ENCODE data around the gene TSPAN14. TPM values are rescaled to one million over a fixed set of nuclear protein-coding genes. Genes with fewer than 3 reads are reported as not detected.

The TSPAN14 gene
- polyA plus RNA-seq, 1 donor (not counting 4 experiments of a cell fraction or from before 2014, with no cell fraction given), result 71.1 TPM

GRCh38 chr10:80517416-80518142 lies 63.5 kb downstream of the TSPAN14 start:
- no peak overlapping the region for H3K9ac ChIP-seq (ENCODE audit: control insufficient read depth, extremely low read depth, insufficient read depth, low read length)
- H3K27ac ChIP-seq (ENCODE audit: control insufficient read depth, insufficient read depth, low read length), result no peak overlapping the region
- peaks cover 52 to 71% of the 10 kb centered on the region in 2 experiments for H3K36me3 ChIP-seq (ENCODE audit: control insufficient read depth in 2 of 2, extremely low read depth in 1 of 2, insufficient read depth in 2 of 2, low read length in 2 of 2)
- H4K20me1 ChIP-seq (ENCODE audit: control insufficient read depth, extremely low read depth, insufficient read depth, low read length), result no peaks in the 10 kb centered on the region
- H3K4me2 ChIP-seq (ENCODE audit: control insufficient read depth, extremely low read depth, insufficient read depth, low read depth, low read length), result no peak overlapping the region
- peaks cover 10% of the 10 kb centered on the region for H3K79me2 ChIP-seq (ENCODE audit: control insufficient read depth, insufficient read depth, low read length)
- H3K9me1 ChIP-seq (ENCODE audit: control insufficient read depth, extremely low read depth, insufficient read depth, low read length), result no peaks in the 10 kb centered on the region
- H3K4me3 ChIP-seq (ENCODE audit: control insufficient read depth in 2 of 3, extremely low read depth in 1 of 3, insufficient read depth in 2 of 3, low read depth in 1 of 3, low read length in 3 of 3), result no peak overlapping the region
- H3K27me3 ChIP-seq (ENCODE audit: control insufficient read depth, extremely low read depth, insufficient read depth, low read length), result no peaks in the 10 kb centered on the region
- H2AFZ ChIP-seq (ENCODE audit: control insufficient read depth, low read length), result no peak overlapping the region
- H3K9me3 ChIP-seq (ENCODE audit: control insufficient read depth, low read depth, low read length), result no peaks in the 10 kb centered on the region
- FAIRE-seq (no peak), DNase-seq (ENCODE audit: low read depth, low spot score) (no peak)
- TF ChIP-seq CTCF (optimal IDR thresholded peaks at IDR 0.05 in 1 of 3, IDR thresholded peaks at IDR 0.05 in 1 of 3, conservative IDR thresholded peaks at IDR 0.05 in 1 of 3; ENCODE audit: extremely low read depth in 1 of 3, insufficient read depth in 2 of 3, low read length in 3 of 3) (no peak), EZH2 (IDR thresholded peaks at IDR 0.05; ENCODE audit: low read length) (no peak)
- peaks cover 4% of the 10 kb centered on the region for H3K4me1 ChIP-seq (ENCODE audit: control insufficient read depth, extremely low read depth, insufficient read depth, low read length)
- dilution Hi-C loops (cut with MboI; ENCODE audit: extremely low pct_ligation_motif_present, low sequenced_read_pairs), result no loop called here

- Histone ChIP-seq H3K4me1 (ENCODE audit: control insufficient read depth, extremely low read depth, insufficient read depth, low read length) (peaks cover 10% of the 10 kb centered on the region), H3K9me3 (ENCODE audit: control insufficient read depth, low read depth, low read length) (no peaks in the 10 kb centered on the region), H3K4me3 (ENCODE audit: control insufficient read depth in 2 of 3, extremely low read depth in 1 of 3, insufficient read depth in 2 of 3, low read depth in 1 of 3, low read length in 3 of 3) (no peak overlapping the region), H3K9ac (ENCODE audit: control insufficient read depth, extremely low read depth, insufficient read depth, low read length) (no peak overlapping the region), H3K27me3 (ENCODE audit: control insufficient read depth, extremely low read depth, insufficient read depth, low read length) (no peaks in the 10 kb centered on the region), H3K27ac (ENCODE audit: control insufficient read depth, insufficient read depth, low read length) (no peak overlapping the region), H2AFZ (ENCODE audit: control insufficient read depth, low read length) (no peak overlapping the region), H3K9me1 (ENCODE audit: control insufficient read depth, extremely low read depth, insufficient read depth, low read length) (no peaks in the 10 kb centered on the region), H4K20me1 (ENCODE audit: control insufficient read depth, extremely low read depth, insufficient read depth, low read length) (no peaks in the 10 kb centered on the region), H3K36me3 (ENCODE audit: control insufficient read depth in 2 of 2, extremely low read depth in 1 of 2, insufficient read depth in 2 of 2, low read length in 2 of 2) (peaks cover 46 to 67% of the 10 kb centered on the region in 2 experiments), H3K4me2 (ENCODE audit: control insufficient read depth, extremely low read depth, insufficient read depth, low read depth, low read length) (no peak overlapping the region), H3K79me2 (ENCODE audit: control insufficient read depth, insufficient read depth, low read length) (peaks cover 10% of the 10 kb centered on the region)
- no peak for FAIRE-seq
- dilution Hi-C loops (cut with MboI; ENCODE audit: extremely low pct_ligation_motif_present, low sequenced_read_pairs), result no loop called here
- DNase-seq (ENCODE audit: low read depth, low spot score), result no peak
- no peak for TF ChIP-seq EZH2 (IDR thresholded peaks at IDR 0.05; ENCODE audit: low read length)
Observed at GRCh38 chr10:80518143-80518806, 64.2 kb downstream of the TSPAN14 start.
